B cell (primary cell): ENCODE results near the gene TRMT11. TPM values are rescaled to one million over a fixed set of nuclear protein-coding genes. Genes with fewer than 3 reads are reported as not detected.

ENCODE experiments used
- ATAC-seq: fragments of 200-7000 bp; cut with Tn5 transposase; one replicate; pipeline ENCODE4 v1.10.0; 2021; ENCODE audit warnings: low read depth, mild to moderate bottlenecking, moderate number of reproducible peaks, moderate library complexity
- CTCF ChIA-PET: fragments of 350-600 bp; sonication (Branson Sonifier 250); formaldehyde crosslinking; loops from one replicate; lab custom pipeline; 2021; ENCODE audit warnings: antibody characterized with exemption, inconsistent platforms; lab: Charles Lee
- POLR2A ChIA-PET: fragments of 350-600 bp; sonication (Branson Sonifier 250); formaldehyde crosslinking; loops from one replicate; lab custom pipeline; 2021; ENCODE audit warnings: antibody characterized with exemption; lab: Charles Lee
- DNase-seq: peaks from one replicate; pipeline ENCODE4 v3.0.0; 2013
- H2AFZ ChIP-seq: 2 replicates; pipeline ENCODE4 v1.6.1; 2012; ENCODE audit warnings: mild to moderate bottlenecking, low read depth, low read length; ENCODE audit not compliant: insufficient read depth, poor library complexity, severe bottlenecking
- H3K27ac ChIP-seq, 2 donors: 1 replicate in 1 of 2; 2 replicates in 1 of 2; pipeline ENCODE4 v1.5.1; 2012 to 2013; ENCODE audit warnings: low read length in 2 of 2, mild to moderate bottlenecking in 2 of 2, moderate library complexity in 1 of 2
- H3K27me3 ChIP-seq, 4 experiments: fragments of 200-600 bp in 1 of 4; sonication (generic) in 1 of 4; replicated peaks in 1 of 4; 1 replicate in 2 of 4; 2 replicates in 2 of 4; pipeline versions ENCODE4 v1.6.1 to v1.7.0; 2013 to 2016; ENCODE audit warnings: low read length in 3 of 4, mild to moderate bottlenecking in 2 of 4, mixed read lengths in 1 of 4, moderate library complexity in 1 of 4; ENCODE audit not compliant: insufficient read depth in 4 of 4, control insufficient read depth in 3 of 4; ENCODE audit errors: control extremely low read depth in 1 of 4
- H3K36me3 ChIP-seq, 2 experiments: replicated peaks in 1 of 2; 1 replicate in 1 of 2; 2 replicates in 1 of 2; pipeline versions ENCODE4 v1.6.1 to v1.7.1; 2013; ENCODE audit warnings: low read length in 1 of 2; ENCODE audit not compliant: insufficient read depth in 2 of 2, control insufficient read depth in 1 of 2; ENCODE audit errors: control extremely low read depth in 1 of 2, extremely low read depth in 1 of 2
- H3K4me1 ChIP-seq, 2 donors: fragments of 200-600 bp in 1 of 2; sonication (generic) in 1 of 2; 1 replicate in 1 of 2; 2 replicates in 1 of 2; pipeline versions ENCODE4 v1.5.1 to v1.6.1; 2013 to 2017; ENCODE audit warnings: low read length in 2 of 2; ENCODE audit not compliant: control insufficient read depth in 2 of 2, insufficient read depth in 2 of 2
- H3K4me2 ChIP-seq: replicated peaks from 2 replicates; pipeline ENCODE3; 2012; ENCODE audit warnings: mild to moderate bottlenecking, low read depth, low read length; ENCODE audit not compliant: poor library complexity, severe bottlenecking
- H3K4me3 ChIP-seq, 5 experiments: fragments of 200-600 bp in 1 of 5; sonication (generic) in 1 of 5; 1 replicate in 3 of 5; 2 replicates in 2 of 5; pipeline versions ENCODE4 v1.5.1 to v1.7.0; 2011 to 2016; ENCODE audit warnings: low read length in 4 of 5, mild to moderate bottlenecking in 4 of 5, low read depth in 2 of 5, control low read depth in 1 of 5, moderate library complexity in 1 of 5; ENCODE audit not compliant: insufficient read depth in 1 of 5; ENCODE audit errors: control extremely low read depth in 1 of 5, extremely low read depth in 1 of 5
- H3K79me2 ChIP-seq: fragments of 200-600 bp; sonication (generic); one replicate; pipeline ENCODE4 v1.6.0; 2016; ENCODE audit warnings: low read length; ENCODE audit not compliant: control insufficient read depth, insufficient read depth
- H3K9ac ChIP-seq: fragments of 200-600 bp; sonication (generic); 2 replicates; pipeline ENCODE4 v1.6.1; 2017; ENCODE audit warnings: mild to moderate bottlenecking, low read length, moderate library complexity
- H3K9me3 ChIP-seq, 3 donors: one replicate each; pipeline versions ENCODE4 v1.6.1 to v1.7.1; 2013; ENCODE audit warnings: low read length in 2 of 3; ENCODE audit not compliant: control insufficient read depth in 2 of 3, insufficient read depth in 1 of 3; ENCODE audit errors: control extremely low read depth in 1 of 3
- H4K20me1 ChIP-seq: 2 replicates; pipeline ENCODE4 v1.6.0; 2012; ENCODE audit warnings: mild to moderate bottlenecking, low read length; ENCODE audit not compliant: insufficient read depth, control insufficient read depth, poor library complexity, severe bottlenecking
- H3K27ac Mint-ChIP-seq: one replicate; pipeline ENCODE4 v1.8.0; 2021; ENCODE audit warnings: mixed read lengths
- H3K27me3 Mint-ChIP-seq: one replicate; pipeline ENCODE4 v1.8.0; 2021; ENCODE audit warnings: mixed read lengths
- H3K4me1 Mint-ChIP-seq: one replicate; pipeline ENCODE4 v1.8.0; 2021; ENCODE audit warnings: mixed read lengths
- H3K4me3 Mint-ChIP-seq: one replicate; pipeline ENCODE4 v1.8.0; 2021; ENCODE audit warnings: mixed read lengths
- H3K9me3 Mint-ChIP-seq: one replicate; pipeline ENCODE4 v1.8.0; 2022; ENCODE audit warnings: mixed read lengths; ENCODE audit not compliant: insufficient read depth
- CTCF ChIP-seq: fragments of 200-600 bp; IDR thresholded peaks from one replicate; pipeline ENCODE4 v1.8.0; 2022; ENCODE audit warnings: antibody characterized with exemption, mild to moderate bottlenecking
- EZH2 ChIP-seq: IDR thresholded peaks from 2 replicates; pipeline ENCODE4 v1.6.1; 2012; ENCODE audit warnings: borderline replicate concordance, low read depth, mild to moderate bottlenecking, moderate library complexity, low read length; ENCODE audit not compliant: insufficient read depth, poor library complexity, severe bottlenecking
- WGBS: methylation state at CpG from one replicate; pipeline ENCODE4 v1.1.5; 2013; ENCODE audit warnings: missing lambda C conversion rate; ENCODE audit not compliant: insufficient coverage; 5-methylcytosine and 5-hydroxymethylcytosine counted together
- intact Hi-C: fragments of 100-400 bp; cut with micrococcal nuclease; formaldehyde crosslinking; loops from one replicate; pipeline ENCODE4 v1.10.0; 2022
- polyA plus RNA-seq: library from polyadenylated mRNA; depleted of rRNA; stranded (reverse); fragments of >200 nt; gene quantifications from 2 replicates; pipeline ENCODE4 v1.2.3, GENCODE V29; 2012
- total RNA-seq, 2 donors: library from RNA; stranded (reverse); fragments of 120-200 nt in 1 of 2; gene quantifications; 1 replicate in 1 of 2; 2 replicates in 1 of 2; pipeline versions ENCODE4 v1.2.3 to v1.2.4, GENCODE V29; 2013 to 2022

The TRMT11 gene
- total and polyA plus RNA-seq, 2 donors (not counting 1 experiment from before 2014, with no cell fraction given) = 12.1 to 30.4 TPM

- no peak overlapping the region for H3K27ac ChIP-seq
- no peaks in the 10 kb centered on the region for H3K9me3 ChIP-seq
- POLR2A ChIA-PET = no interaction called here
- no peaks in the 10 kb centered on the region for H4K20me1 ChIP-seq
- no peak overlapping the region for H2AFZ ChIP-seq
- H3K4me2 ChIP-seq = no peak overlapping the region
- H3K79me2 ChIP-seq = no peaks in the 10 kb centered on the region
- Mint-ChIP-seq H3K27ac (no peak overlapping the region), H3K27me3 (no peaks in the 10 kb centered on the region), H3K9me3 (no peaks in the 10 kb centered on the region), H3K4me1 (no peaks in the 10 kb centered on the region), H3K4me3 (no peak overlapping the region)
- WGBS = 83% methylated on average over 2 of the region's 4 CpGs
- DNase-seq (no peak), ATAC-seq (no peak)
- H3K36me3 ChIP-seq = no peaks in the 10 kb centered on the region
- no peak overlapping the region for H3K4me3 ChIP-seq
- intact Hi-C loops = no loop called here
- H3K4me1 ChIP-seq = no peaks in the 10 kb centered on the region
- H3K9ac ChIP-seq = no peak overlapping the region
- CTCF ChIA-PET = interaction anchor here (0.5 kb wide), 1 partner anchor 295 kb away, joined by 3 read pairs; no protein-coding TSS in a partner anchor
- TF ChIP-seq EZH2 = no peak
- TF ChIP-seq CTCF = no peak
- H3K27me3 ChIP-seq = no peaks in the 10 kb centered on the region
These were observed 89.2 kb downstream of the TRMT11 start for GRCh38 chr6:126075335-126076071.

GRCh38 chr6:126076992-126077664 lies 90.8 kb downstream of the TRMT11 start:
- TF ChIP-seq EZH2 = no peak
- TF ChIP-seq CTCF = no peak
- H3K27ac Mint-ChIP-seq = no peak overlapping the region

More at GRCh38 chr6:126076992-126077664, 90.8 kb downstream of the TRMT11 start:
- H3K4me2 ChIP-seq = no peak overlapping the region
- H3K27me3 Mint-ChIP-seq = no peaks in the 10 kb centered on the region
- no peaks in the 10 kb centered on the region for H4K20me1 ChIP-seq
- intact Hi-C loops = no loop called here
- ChIA-PET POLR2A (no interaction called here), CTCF (no interaction called here)
- no peaks in the 10 kb centered on the region for H3K4me1 ChIP-seq
- H3K9ac ChIP-seq = no peak overlapping the region
- no peaks in the 10 kb centered on the region for H3K27me3 ChIP-seq
- no peaks in the 10 kb centered on the region for H3K9me3 Mint-ChIP-seq
- H3K27ac ChIP-seq = no peak overlapping the region
- no peaks in the 10 kb centered on the region for H3K4me1 Mint-ChIP-seq
- no peak for DNase-seq
- ATAC-seq = no peak
- H2AFZ ChIP-seq = no peak overlapping the region
- WGBS = no CpG with 5 or more reads among the region's 3 CpGs
- H3K4me3 ChIP-seq = no peak overlapping the region
- no peaks in the 10 kb centered on the region for H3K36me3 ChIP-seq
- H3K79me2 ChIP-seq = no peaks in the 10 kb centered on the region
- H3K4me3 Mint-ChIP-seq = no peak overlapping the region
- no peaks in the 10 kb centered on the region for H3K9me3 ChIP-seq
